Measurements from ENCODE around the gene ZSWIM8.
A peak's percentile ranks its signal among the peaks of the same experiment; 100 is the strongest.

GRCh38 chr10:73743327-73743904 is 42.0 kb upstream of the ZSWIM8 start:
- no peak for TF ChIP-seq BHLHE40 (IDR thresholded peaks at IDR 0.05; ENCODE audit: borderline replicate concordance)
- TF ChIP-seq SP1 (IDR thresholded peaks at IDR 0.05): no peak
- no peak for TF ChIP-seq ZNF384 (IDR thresholded peaks at IDR 0.05)
- 0 out of 2 replicates have a peak, but pooled peaks have one; percentile 5 for TF ChIP-seq L3MBTL2 (conservative IDR thresholded peaks at IDR 0.05)
- no peak for TF ChIP-seq NFRKB (IDR thresholded peaks at IDR 0.05)
- no peak for TF ChIP-seq TARDBP (IDR thresholded peaks at IDR 0.05)
- no peak for TF ChIP-seq FOXK2 (IDR thresholded peaks at IDR 0.05)
- no peak for TF ChIP-seq FOXA1 (IDR thresholded peaks at IDR 0.05)

Data from HEK293T (cell line).